ENCODE results near the gene C9orf40.

DNA sequence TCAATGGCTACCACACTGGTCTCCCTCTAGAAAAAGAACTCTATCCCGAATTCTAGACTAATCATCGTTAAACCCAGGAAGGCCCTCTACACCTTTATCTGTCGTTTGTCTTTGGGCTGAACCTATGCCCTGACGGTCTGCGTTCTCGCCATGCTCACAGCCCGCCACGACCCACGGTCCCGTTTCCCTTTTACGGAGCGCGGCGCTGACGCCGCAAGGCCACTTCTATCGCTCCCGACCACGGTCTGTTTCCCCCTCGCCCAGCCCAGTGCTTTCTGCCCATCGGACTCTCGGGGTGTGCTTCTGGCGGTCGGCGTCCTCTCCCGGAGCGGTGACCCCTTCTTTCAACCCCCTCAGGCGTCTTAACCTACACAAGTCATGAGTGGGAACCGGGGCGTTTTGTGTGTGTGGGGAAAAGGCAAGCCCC lies 974 bp downstream of the C9orf40 start:
- no peak for TF ChIP-seq EZH2 (IDR thresholded peaks at IDR 0.05; ENCODE audit: low read depth)
- TF ChIP-seq CTCF (conservative IDR thresholded peaks at IDR 0.05), result no peak

Measured in PC-9 (cell line).